GM21528 (cell line): ENCODE results near the gene BBX.
A peak's percentile ranks its signal among the peaks of the same experiment; 100 is the strongest.

ENCODE experiments used
- ATAC-seq: cut with Tn5 transposase; IDR thresholded peaks from one replicate; pipeline ENCODE4 v1.9.1; 2021; ENCODE audit warnings: mild to moderate bottlenecking, moderate library complexity; ENCODE audit not compliant: unreplicated experiment, low FRiP score

The BBX gene

DNA sequence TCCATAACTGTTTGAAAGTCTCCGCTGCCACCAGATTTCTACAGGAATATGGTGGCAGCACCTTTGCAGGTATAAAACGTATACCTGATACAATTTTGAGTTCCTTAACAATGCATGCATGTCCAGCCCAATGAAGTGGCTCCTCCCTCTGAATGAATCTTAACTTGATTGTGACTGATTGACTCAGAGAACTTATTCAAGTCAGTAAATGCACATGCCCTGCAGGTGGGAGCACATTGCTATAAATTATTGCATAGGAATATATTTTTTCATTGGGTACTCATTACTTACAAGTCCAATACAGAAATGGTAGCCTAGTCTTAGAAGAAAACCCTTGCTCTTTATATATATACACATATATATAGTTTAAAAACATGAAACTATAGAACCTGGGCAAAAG lies 259.3 kb downstream of the BBX start:
- no peak for ATAC-seq

DNA sequence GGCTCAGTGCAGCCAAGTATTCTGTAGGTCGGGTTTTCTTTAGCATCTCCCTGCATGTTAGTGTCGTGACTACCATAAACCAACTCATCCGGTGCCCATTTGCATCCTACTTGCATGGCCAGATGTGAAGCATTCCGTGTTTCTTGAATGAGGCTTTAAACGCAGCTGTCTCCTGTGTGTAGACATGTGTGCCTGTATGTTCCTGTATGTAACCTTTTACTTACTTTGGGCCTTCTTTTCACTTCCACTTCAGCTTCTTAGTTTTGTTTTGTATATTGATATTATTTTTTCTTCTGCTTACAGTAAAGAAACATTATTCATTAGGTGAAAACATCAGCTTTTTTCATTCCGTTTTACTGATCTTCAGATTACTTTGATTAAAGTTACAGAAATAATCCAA lies 267.9 kb downstream of the BBX start:
- ATAC-seq: no peak

DNA sequence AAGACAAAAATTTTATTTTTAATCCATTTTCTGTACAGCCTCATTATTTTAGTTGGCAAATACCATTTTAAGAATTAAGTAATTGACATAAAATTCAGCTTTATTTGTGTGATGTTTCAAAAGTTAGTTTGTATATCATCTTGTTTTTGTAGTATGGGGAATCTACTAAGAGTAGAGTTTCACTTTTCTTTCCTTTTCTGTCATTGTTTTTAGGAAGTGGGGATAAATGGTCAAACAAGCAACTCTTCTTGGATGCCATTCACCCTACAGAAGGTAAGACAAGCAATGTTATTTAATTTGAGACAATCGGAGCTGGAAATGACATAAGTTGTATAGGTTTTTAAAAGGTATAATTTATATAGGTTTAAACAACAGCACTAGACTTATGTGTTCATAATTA lies 268.3 kb downstream of the BBX start:
- no peak for ATAC-seq

DNA sequence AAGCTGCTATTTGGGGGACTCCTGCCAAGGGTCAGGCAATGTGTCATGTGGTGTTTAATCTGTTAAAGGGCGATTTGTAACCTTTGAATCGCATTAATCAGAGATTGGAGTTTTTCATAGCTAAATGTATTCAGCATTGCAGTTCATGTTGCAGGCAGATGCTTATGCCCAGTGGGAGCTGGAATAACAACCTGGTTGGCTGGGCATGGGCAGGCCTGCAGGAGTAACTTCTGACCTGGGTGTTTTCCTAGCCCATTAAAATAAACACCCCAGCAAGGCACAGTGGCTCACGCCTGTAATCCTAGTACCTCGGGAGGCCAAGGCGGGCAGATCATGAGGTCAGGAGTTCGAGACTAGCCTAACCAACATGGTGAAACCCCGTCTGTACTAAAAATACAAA lies 268.7 kb downstream of the BBX start:
- no peak for ATAC-seq

DNA sequence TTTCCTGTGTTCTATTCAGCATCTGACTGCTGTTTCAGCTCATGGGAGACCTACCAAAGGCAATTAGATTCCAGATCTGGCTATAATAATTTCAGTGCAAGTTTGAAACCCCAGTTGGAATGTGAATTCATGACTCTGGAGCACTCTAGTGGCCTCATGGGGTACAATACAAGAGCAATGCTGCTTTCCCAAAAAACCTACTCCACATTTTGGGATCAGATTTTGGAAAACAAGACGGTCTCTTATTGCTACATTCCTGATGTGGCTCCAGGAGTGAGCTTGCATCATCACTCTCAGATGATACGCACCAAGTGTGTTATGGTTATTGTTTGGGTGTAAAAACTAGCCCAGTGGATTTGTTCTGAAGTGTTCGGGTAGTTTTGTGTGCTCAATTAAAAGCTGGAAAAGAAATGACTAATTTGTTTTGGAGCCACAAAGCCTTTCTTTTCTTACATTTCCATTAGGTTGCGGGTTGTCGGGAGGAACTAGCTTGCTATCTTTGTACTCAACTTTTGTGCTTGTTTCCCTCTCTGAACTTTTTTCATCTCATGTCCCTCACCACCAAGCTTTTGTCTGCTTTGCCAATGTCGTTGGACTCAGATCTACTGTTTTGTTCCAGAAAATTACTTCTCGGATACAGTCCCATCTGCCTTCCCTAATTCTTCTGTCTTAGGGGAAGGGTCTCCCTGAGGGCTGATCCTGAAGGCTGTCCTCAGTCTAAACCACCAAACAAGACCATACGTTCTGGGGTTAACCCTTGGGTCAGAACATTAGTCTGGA lies 272.1 kb downstream of the BBX start:
- ATAC-seq: no peak

DNA sequence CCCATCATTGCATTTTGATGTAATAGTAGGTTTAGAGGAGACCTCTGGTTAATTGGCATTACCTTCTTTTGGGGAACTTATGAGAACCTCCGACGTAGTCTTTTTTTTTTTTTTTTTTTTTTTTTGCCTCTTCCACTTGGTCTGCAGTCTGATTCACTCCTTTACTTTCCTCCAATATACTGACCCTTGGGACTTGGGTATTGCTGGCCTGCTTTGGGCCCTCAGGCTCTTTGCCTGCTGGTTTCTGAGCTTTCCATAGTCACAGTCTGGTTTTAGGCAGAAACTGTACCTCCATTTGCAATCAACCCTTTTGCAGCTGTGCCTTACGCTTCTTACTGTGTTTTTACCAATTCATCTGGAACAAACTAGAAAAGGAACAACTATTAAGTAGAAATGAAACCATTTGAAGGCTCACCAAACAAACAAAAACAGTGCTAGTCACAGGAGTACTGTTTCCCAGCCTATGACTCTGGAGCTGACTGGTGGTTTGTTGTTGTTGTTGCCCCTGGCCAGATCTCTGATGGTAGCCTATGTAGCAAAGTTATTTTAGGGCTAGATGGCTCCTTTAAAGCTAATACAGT lies 272.8 kb downstream of the BBX start:
- ATAC-seq: no peak

DNA sequence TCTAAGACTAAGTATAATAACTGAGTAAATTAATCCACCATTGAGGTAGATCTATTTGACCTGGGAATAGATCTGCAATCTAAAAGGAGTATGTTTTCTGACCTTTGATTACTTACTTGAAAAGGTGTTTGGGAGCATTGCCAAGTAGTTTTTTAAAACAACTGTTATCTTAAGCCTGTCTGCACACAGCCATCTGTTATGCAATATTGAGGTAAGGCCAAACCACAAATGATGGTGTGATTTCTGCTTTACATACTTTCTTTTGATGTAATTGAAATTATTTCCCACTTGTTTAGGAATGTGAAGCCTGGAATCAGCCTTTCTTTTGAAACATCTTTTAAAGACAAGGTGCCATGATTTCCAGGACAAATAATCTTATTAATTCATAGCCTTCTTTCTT lies 274.0 kb downstream of the BBX start:
- ATAC-seq: no peak

DNA sequence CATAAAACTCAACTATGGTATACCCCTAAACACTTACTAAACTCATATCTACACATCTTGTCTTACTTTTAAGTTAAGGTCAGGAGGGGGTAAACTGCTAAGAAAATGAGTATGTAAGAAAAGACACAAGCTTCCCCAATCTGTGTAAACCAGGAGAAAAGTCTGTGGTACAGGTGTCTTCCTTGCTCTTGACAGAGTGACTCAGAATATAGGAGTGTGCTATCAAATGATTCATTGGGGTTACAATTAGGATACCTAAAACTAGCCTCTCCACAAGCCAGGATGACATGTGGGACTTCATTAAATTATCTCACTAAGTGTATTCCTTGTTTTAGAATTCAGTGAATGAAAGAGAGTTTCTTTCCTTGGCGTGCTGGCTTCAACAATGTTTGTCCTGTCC lies 274.8 kb downstream of the BBX start:
- ATAC-seq: no peak

DNA sequence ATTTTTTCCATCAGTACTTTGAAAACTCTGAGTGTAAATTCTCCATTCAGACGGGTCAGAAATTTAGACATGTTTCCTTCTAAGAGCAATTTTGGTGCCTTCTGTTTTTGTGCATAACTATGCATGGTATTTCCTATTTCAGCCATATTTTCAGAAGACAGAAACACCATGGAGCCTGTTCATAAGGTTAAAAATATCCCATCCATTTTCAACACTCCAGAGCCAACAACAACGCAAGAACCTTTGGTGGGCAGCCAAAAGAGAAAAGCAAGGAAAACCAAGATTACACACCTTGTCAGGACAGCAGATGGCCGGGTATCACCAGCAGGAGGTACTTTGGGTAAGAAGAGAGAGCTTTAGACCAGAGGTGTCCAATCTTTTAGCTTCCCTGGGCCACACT lies 275.6 kb downstream of the BBX start:
- no peak for ATAC-seq

DNA sequence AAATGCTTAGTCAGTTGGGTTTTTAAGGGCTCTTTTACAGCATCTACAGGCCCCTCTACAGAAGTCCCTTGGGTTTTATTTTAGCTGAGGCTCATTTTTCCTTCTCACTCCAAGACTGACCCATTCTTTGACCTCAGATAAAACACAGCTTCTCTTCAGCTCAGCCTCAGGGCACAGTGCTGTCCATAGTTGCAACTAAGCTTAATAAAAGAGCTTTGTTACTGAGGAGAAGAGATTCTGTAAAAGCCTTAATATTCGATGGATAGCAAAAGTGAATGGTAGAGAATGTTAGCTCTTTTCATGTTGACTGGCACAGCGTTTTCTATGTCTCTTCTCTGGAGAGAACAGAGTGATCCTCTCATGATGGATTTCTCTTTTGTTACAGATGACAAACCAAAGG lies 277.9 kb downstream of the BBX start:
- no peak for ATAC-seq

DNA sequence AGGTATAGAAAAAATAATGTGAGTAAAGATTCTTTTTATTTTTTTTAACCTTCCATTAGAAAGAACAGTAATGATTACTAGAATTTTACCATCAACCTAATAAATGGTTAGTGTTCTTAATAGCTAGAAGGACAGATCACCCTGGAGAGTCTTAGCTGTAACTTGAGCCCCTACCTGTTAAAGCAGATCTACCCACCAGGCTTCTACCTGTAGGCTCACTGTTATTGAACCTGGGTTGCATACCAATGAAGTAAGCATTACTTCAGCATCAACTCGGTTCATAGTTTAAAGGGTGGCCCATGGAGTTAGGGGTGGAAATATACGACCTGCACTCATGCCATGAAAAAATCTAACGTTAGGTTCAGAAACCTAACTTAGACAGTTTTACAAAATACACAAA lies 280.4 kb downstream of the BBX start:
- ATAC-seq: no peak

DNA sequence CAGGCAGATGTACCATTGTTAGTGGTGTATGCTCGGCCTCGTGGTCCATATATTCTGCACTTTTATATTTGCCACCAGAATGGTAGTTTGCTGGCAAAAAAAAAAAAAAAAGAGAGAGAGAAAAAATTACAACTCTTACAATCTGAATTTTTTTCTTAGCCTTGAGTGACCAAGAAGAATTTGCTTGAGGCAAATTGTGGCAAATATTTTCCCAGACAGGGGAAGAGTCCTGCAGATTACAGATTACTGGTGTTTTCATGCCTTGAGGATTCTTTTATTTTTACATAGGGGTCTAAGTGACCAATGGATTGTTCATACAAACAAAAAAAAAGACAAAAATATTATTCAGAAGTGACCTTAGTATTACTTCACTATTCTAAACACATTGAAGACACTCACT lies 283.3 kb downstream of the BBX start:
- no peak for ATAC-seq

DNA sequence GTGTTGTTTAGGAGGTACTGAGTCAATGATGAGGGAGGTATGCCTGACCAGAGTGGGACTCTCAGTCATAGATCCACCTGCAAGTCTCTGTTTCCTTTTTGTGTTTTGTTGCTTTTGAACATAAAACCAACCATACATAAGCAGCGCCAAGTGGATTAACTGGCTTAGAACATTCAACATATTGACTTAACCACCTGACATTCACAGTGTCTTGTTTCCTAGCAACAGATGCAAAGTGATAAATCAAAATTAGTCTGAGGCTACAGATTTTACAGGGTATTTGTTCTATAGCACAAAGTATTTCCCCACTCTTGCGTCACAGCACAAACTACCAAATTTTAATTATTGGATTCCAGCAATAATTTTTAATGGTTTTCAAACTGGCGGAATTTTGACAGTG lies 283.8 kb downstream of the BBX start:
- no peak for ATAC-seq

DNA sequence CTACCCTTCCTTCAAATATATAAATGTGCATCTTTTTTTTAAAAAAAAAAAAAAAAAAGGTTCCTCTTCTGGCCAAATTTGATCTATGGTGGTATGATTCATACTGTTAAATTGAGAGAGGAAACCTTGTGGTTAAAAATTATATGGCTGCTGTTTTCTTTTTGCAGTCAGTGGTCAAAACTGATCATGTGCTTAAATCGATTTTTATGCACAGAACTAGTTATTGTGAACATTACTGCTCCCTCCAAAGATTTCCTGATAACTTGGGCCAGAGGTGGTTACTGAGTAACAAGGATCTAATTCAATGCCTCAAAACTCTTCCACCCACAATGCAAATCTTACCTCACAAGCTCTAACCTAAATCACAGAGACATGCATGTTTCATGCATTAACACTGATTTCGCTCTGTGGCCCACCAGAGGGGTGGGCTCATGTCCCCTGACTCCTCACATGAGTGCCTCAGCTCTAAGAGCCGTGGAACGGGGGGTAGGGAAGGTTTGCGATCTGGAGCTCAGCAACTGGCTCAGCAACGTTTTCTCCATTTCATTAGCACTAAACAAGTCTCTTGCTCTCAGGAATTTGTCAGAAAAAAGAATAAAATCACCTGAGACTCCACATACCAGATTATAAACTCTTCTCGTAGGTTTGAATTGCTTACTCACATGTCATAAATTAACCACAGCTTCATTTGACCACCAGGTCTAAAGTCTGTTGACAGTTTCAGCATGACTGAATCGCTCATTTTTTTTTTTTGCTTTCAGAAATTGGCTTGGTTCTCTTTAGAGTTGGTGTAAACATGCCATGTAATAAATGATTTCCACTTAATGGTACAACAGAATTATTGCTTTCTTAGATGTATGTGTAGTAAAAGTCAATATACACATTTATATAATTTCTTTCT lies 287.7 kb downstream of the BBX start:
- peak; percentile 58 for ATAC-seq

DNA sequence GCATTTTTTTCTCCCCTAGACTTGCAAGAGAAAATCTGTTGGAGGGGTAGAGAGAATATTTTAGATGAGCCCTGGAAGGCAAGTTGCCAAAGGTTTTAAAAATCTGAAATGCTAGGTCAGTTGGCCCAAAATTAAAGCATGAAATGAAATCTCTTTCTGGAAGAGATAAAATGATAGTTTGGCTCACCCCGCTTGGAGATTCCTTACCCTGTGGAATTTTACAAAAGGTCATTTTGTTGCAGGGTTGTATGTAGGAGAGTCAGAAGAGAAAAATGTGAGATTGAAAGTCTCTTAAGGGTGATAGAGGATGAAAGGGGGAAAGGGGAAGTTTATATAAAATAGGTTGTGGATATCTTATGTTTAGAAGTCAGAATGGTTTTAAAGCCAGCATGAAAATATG lies 290.3 kb downstream of the BBX start:
- ATAC-seq: no peak

DNA sequence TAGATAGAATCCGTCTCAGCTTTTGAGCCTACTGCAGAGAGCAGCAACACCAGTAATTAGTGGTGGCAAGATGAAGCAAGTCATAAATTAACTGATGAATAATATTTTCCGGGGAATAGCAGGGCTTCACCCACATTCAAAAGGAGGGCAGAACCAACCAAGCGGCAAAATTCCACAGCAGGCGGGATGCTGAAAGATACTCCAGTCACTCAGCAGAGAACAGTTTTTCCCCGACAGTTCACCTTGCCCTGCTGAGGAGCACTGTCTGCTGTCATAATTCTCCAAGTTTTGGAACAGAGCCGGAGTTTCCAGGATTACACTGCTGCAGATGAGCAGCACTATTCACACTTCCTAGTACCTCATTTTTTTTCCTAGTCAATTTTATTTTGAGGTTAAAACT lies 293.3 kb downstream of the BBX start:
- ATAC-seq: no peak

DNA sequence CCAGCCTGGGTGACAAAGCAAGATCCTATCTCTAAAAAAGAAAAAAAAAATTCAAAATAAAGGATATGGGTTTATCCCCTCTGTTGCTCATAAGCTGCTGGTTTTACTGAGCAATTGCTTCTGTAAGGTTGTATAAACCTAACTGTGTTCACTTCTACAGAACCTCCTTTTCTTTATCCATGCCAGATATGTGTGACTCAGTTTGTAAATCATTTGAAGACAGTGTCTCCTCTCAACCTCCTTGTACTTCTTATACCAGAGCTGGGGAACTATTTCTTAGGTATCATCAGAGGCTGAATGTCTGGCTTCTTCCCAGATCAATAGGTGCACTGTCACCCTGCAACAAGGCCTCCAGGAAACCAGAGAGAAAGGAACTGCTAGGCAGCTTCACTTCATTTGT lies 294.3 kb downstream of the BBX start:
- ATAC-seq: no peak

DNA sequence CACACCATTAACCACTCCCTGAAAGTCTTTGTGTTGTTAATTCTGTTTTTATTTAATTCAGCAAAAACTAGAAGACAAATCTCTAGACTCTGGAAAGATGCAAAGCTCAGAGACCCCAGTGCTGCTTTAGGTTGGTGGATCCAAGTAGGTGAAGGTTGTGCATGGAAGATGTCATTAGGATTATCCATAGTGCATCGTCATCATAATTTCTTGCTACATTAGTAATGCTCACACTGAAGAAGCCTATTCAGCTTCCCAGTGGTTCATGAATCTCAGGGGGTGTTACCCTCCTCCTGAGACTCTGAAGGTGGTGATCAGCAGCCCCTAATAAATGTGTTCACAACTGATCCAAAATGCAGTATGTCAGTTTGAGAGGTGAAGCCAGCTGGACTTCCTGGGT lies 295.3 kb downstream of the BBX start:
- no peak for ATAC-seq

DNA sequence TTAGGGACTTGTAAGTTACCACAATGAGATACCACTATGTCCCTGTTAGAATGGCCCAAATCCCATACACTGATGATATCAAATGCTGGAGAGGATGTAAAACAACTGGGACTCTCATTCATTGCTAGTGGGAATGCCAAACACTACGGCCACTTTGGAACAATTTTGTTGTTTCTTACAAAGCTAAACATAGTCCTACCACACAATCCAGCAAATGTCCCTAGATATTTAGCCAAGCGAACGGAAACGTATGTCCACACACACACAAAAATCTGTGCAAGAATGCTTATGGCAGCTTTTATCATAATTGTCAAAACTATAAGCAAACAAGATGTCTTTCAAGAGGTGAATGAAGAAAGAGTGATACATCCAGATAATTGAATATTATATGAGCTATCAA lies 296.9 kb downstream of the BBX start:
- ATAC-seq: no peak

DNA sequence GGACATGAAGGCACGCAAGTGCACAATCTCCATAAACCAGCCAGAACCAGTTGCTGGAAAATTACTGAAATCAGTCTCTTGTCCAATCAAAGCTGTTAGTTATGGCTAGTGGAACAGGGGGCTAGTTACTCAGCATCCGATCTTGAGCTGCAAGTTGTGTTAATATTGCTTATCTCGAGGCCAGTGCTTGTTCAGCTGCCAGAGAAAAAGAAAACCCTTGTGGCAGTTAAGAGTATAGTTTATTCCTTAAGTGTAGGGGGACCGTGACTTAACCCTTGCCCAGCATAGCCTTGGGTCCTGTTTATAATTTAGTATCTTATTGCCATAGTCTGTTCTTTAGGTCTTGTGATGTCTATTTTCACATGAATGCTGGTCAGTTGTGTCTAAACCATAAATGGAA lies 299.5 kb downstream of the BBX start:
- no peak for ATAC-seq

DNA sequence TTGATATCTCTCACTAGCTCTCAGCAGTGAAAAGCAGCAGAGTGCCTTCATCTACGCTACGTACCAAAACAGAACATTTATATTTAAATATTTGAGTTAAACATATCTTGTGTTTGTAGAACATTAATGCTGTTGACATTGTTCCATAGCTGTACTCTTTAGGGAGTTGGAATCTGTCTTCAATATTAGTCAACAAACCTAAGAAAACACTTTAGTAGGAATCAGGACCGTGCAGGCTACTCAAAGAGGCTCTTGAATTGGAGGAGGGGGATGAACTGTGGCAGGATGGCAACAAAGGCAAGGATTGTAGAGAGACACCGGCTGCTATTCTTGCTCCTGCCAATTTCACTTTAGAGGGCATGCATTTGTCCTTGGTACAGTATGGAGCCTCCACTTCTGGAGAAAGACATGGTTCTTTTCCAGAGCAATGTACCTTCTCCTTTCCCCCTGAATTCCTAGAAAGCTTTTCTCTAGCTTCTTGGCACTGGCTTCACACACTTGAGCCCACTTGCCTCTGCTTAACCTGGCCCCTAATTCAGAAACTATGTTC lies 302.1 kb downstream of the BBX start:
- no peak for ATAC-seq
